Measurements from ENCODE around the gene CFAP161.

DNA sequence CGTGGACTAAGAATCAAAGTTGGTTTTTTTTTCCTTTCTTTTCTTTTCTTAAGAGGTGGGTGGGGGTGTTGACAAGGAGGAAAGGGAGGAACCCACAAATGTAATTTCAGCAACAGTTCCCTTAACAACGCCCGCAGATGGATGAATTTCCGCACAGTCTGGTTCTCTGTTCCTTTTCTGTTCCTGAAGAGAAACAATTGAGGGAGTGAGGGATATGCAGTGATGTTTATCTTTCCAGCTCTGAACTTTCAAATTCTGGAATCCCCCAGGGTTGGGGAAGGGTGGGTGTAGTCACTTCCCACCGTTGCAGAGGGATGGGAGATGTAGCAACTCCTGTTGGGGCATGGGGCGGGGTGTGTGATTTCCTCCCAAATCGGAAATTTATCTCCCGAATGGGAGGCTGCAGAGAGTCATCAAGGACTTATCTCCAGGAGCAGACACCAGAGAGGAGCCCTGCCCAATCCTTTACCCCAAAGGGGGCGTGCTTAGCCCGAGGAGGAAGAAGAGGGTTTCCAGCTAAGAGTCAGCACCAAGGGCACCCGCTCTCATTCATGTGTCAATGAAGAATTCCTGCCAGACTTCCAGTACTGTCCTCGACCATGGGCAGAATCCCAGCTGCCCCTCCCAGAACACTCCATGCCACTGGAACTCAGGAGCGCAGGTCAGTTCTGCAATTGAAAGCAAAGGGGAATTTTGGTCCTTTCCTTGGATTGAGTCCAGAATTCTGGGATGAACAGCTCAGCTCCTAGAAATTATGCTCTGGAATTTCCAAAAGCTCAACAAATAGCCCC is 35.0 kb upstream of the CFAP161 start:
- TF ChIP-seq BCL11A (tag by site-specific recombination; IDR thresholded peaks at IDR 0.05; ENCODE audit: low read depth) (no peak), ZBTB17 (tag by site-specific recombination; IDR thresholded peaks at IDR 0.05) (no peak), TRIM28 (IDR thresholded peaks at IDR 0.05; ENCODE audit: borderline replicate concordance, low read length) (no peak), ZNF398 (tag by site-specific recombination; IDR thresholded peaks at IDR 0.05) (no peak), ZNF658 (tag by site-specific recombination; IDR thresholded peaks at IDR 0.05) (no peak), ZNF174 (tag by site-specific recombination; IDR thresholded peaks at IDR 0.05) (no peak), ZBTB10 (tag by site-specific recombination; IDR thresholded peaks at IDR 0.05) (no peak), ZNF10 (tag by site-specific recombination; IDR thresholded peaks at IDR 0.05) (no peak), SP2 (tag by site-specific recombination; IDR thresholded peaks at IDR 0.05) (no peak), ZNF449 (tag by site-specific recombination; IDR thresholded peaks at IDR 0.05) (no peak)
- TF ChIP-seq, protein P1, sequence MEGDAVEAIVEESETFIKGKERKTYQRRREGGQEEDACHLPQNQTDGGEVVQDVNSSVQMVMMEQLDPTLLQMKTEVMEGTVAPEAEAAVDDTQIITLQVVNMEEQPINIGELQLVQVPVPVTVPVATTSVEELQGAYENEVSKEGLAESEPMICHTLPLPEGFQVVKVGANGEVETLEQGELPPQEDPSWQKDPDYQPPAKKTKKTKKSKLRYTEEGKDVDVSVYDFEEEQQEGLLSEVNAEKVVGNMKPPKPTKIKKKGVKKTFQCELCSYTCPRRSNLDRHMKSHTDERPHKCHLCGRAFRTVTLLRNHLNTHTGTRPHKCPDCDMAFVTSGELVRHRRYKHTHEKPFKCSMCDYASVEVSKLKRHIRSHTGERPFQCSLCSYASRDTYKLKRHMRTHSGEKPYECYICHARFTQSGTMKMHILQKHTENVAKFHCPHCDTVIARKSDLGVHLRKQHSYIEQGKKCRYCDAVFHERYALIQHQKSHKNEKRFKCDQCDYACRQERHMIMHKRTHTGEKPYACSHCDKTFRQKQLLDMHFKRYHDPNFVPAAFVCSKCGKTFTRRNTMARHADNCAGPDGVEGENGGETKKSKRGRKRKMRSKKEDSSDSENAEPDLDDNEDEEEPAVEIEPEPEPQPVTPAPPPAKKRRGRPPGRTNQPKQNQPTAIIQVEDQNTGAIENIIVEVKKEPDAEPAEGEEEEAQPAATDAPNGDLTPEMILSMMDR (tag by site-specific recombination; IDR thresholded peaks at IDR 0.05) = no peak
- TF ChIP-seq, protein P2, sequence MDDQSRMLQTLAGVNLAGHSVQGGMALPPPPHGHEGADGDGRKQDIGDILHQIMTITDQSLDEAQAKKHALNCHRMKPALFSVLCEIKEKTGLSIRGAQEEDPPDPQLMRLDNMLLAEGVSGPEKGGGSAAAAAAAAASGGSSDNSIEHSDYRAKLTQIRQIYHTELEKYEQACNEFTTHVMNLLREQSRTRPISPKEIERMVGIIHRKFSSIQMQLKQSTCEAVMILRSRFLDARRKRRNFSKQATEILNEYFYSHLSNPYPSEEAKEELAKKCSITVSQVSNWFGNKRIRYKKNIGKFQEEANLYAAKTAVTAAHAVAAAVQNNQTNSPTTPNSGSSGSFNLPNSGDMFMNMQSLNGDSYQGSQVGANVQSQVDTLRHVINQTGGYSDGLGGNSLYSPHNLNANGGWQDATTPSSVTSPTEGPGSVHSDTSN (CRISPR knock-in tag; IDR thresholded peaks at IDR 0.05) = no peak

Data from HEK293 (cell line).